GM19025 (cell line): ENCODE results near the gene ZNF784.
A peak's percentile ranks its signal among the peaks of the same experiment; 100 is the strongest.

ENCODE experiments used
- ATAC-seq: cut with Tn5 transposase; IDR thresholded peaks from one replicate; pipeline ENCODE4 v1.9.1; 2021; ENCODE audit warnings: mild to moderate bottlenecking, low read depth, moderate library complexity; ENCODE audit not compliant: unreplicated experiment

ZNF784 gene

DNA sequence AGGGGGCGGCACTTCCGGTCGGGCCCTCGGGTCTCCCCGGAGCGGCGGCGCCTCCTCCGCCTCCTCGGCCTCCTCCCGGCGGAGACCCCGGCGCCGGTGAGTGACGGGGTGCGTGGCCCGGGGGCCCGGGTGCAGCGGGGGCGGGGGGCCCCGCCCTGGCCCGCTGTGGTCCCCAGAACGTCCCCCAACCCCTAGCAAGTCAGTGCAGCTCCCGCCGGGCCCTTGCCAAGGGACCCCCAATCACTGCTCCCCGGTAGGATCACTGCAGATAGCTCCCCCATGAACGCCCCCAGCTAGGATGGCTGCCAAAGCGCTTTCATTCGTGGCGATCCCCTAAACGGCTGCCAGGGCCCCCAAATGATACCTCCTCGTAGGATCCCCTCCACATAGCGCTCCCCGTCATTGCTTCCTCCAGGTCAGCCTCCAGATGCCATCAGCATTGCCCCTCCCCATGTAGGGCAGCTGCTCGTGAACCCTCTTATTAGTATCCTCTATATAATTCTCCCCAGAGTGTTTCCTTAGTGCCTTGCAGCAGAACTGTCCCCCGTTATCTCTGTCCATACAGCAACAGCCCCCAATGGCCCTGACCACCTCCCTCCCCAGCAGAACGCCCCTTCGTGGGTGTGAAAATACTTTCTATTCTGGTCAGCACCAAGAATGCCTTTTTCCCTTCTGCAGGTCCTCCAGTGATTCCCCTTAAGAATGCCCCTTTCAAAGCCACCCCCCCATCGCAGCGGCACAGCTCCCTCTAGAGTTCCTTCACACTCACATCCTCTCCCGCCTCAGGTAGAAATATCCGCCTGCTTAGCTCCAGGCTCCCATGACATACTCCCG is 18.5 kb downstream of the ZNF784 start, which contains the start of gene ZNF865:
Gene ZNF865 (plus strand): TSS at position 11 of the 834 bp plus-strand sequence. CDS start 7,972 bp downstream, outside the sequence.
- ATAC-seq, result no peak

DNA sequence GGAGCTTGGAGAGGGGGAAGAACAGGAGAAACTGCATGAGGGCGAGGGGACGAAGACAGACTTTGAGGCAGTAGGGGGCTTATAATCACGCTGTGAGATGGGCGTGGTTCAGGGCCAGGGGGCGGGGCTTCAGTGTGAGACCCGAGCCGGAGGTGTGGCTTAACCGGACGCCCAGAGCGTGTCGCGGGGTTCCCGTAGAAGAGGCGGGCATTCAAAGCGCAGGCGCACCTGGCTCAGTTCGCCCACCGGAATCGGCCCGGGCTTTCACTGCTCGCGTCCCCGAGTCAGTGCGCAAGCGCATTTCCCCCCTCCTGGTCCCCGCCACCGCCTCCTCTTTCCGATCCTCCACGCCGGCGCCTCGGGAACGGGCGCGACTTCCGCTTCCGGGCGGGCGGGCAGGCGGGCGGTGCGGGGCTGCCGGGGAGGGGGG is 19.1 kb downstream of the ZNF784 start:
- peak; percentile 69 for ATAC-seq

DNA sequence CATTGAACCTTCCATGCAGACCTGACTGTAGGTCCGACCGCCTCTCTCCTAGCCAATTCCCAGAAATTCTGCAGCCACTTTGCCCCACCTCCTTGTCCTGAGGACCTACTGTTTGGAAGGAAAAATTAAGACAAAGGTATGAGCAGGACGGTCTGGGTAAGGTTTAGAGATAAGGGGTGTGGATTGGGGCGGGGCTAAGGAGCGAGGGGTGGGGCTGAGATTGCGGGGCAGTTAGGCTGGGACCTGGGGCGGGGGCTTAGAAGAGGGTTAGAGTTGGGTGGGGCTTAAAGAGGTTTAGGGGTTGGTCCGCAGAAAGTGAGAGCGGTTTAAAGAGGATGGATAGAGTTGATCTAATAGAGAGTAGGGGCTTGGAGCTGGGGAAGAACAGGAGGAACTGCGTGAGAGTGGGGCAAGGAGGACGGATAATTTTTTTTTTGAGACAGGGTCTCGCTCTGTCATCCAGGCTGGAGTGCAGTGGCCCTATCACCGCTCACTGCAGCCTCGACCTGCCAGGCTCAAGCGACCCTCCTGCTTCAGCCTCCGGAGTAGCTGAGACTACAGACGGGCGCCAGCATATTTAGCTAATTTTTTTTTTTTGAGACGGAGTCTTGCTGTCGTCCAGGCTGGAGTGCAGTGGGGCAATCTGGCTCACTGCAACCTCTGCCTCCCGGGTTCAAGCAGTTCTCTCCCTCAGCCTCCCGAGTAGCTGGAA is 20.6 kb downstream of the ZNF784 start:
- no peak for ATAC-seq

DNA sequence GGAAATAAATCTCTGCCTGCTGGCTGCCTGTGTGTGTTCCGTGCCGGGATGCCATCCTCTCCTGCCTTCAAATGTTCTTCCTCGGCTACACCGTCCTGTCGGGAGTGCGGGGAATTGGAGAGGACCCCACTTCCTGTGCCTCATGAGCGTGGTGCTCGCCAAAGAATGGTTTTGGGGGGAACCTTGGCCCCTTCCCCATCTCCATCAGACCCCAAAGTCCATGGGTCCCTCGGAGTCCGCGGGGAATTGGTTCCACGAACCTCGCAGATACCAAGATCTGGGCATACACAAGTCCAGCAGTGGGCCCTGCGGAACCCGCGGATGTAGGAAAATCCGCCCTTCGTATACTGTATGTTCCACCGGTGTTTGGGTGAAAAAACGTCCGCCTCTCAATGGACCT is 21.3 kb downstream of the ZNF784 start:
- ATAC-seq, result no peak

DNA sequence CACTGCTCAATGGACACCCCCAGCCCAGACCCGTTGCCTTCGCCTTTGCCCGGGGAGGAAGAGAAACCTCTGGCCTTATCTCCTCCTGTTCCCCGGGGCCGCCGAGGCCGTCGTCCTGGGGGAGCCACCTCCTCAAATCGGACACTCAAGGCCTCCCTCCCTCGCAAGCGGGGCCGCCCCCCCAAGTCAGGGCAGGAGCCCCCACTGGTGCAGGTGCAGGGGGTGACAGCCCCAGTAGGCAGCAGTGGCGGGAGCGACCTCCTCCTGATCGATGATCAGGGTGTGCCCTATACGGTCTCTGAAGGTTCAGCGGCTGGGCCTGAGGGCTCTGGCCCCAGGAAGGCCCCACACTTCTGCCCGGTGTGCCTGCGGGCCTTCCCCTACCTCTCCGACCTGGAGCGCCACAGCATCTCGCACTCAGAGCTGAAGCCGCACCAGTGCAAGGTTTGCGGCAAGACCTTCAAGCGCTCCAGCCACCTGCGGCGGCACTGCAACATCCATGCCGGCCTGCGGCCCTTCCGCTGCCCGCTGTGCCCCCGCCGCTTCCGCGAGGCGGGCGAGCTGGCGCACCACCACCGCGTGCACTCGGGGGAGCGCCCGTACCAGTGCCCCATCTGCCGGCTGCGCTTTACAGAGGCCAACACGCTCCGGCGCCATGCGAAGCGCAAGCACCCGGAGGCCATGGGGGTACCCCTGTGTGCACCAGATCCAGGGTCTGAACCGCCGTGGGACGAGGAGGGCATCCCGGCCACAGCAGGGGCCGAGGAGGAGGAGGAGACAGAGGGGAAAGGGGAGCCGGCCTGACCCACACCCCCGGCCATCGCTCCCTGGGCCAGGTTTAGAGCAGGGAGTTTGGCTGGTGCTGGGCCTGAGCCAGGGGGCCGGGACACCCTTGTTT is 22.0 kb downstream of the ZNF784 start:
- ATAC-seq, result no peak

DNA sequence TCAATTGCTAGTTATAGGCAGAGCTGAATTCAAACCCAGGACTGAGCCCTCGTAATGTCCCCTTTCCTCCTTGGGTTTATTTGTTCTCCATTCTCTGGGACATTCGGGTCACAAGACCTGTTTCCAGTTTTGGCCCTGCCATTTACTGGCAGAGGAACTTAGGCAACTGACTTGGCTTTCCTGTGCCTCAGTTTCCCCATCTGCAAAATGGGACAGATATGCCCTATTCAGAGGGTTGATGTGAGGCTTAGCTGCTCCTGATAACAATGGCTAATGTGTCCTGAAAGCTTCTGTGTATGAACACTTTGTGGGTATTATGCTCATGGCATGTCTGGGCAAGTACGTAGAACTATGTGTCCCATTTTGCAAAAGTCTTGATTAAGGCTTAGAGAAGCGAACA is 23.3 kb downstream of the ZNF784 start:
- ATAC-seq, result no peak

DNA sequence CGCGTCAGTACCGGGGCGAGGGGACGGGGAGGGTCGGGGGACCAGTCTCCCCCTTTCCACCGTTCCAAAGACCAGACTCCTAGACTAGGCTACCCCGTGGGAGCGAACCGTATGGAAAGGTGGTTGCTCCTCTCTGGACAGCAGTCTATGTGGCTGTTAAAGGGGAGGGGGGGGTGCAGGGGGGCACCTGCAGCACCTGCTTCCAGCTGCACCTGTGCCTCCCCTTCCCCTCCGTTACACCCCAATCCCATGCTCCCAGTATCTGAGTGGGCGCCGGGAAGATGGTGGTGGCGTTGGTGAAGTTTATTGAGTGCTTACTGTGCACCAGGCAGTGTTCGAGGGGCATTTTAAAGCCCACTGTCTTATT is 23.7 kb downstream of the ZNF784 start:
- ATAC-seq, result no peak

DNA sequence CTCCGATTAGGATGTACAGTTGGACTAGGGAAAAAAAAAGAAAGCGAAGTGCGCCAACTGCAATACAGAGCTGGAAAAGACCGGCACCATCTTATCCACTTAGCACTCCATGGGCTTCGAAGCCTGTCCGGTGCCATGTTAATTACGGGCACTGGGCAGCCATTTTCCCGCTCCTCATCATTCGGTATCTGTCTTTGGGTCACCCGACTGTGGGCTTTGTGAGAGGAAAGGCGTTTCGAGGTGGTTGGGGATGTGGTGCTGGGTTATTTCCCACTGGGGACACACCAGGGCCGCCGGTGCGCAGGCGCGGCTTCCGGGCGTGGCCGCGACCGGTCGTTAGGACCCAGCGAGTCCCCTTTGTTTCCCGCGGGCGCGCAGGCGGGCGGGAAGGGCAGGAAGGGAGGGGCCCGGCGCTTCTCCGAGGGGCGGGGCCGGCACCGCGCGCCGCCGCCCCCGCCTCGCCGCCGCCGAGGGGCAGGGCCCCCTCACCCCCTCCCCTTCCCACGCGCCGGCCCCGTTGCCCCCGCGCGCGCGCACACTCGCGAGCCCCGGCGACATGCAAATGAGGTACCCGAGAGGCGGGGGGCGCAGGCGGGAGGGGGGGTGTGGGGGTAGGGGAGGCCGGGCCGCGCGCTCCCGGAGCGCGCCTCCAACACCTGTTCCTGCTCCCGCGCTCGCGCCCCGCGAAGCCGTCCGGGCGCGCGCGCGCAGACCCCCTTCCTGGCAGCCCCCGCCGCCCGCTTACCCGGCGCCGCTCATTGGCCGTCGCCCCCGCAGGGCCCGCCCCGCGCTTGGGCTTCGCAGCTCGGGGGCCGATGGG is 24.3 kb downstream of the ZNF784 start, which contains the start of gene ZNF524:
Gene ZNF524 (plus strand): TSS at position 447 of the 820 bp plus-strand sequence. CDS start 1,825 bp downstream, outside the sequence.
- peak; percentile 48 for ATAC-seq

DNA sequence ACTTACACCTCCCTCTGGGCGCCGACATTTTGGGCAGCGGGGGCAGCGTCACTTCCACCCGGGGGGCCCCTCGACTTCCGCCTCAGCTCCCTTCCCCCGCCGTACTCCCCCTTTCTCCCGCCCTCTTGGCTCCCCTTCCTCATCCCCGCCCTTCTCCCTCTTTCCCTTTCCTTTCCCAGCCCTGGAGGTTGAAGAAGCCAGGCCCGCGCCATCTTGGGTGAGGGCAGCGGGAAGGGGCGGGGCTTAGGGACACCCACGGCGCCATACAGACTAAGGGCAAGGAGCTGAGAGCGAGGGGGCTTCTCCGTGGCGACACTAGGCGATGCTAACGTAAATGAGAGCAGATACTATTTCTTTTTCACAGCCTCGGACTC is 24.9 kb downstream of the ZNF784 start, which contains the start of gene FIZ1:
Gene FIZ1 (minus strand): TSS at position 50 of the 374 bp plus-strand sequence. CDS start 1,652 bp downstream, outside the sequence.
- peak; percentile 40 for ATAC-seq

DNA sequence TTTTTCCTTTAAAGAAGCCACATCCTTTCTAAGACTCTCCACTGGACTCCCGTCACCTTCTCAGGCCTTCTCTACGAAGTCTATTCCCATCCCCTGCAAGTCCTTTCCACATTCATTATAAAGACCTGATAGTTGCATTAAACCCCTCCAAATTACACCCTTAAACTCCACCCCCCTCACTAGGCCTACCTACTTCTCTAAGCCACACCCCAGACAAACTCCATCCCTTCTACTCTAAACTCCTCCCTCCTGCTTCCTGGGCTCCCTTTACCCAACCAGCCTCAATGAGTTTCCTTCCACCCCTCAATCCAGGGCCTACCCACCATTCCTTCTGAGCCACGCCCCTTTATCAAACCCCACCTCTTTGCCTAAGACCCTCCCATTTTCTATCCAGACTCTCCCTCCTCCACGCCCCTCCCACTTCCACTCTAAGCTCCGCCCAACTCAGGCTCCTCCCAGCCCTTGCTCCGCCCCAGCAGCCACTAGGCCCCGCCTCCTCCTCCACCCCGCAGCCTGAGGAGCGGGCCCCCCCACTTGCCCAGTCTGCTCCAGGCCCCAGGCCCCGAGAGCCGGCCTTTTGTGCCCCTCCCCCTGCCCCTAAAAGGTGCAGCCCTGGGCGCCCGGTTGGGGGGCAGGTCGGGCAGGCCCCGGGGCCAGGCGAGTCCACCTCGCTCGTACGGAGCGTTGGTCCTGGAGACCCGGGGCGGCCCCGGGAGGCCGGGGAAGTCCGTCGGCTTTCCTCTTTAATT is 25.5 kb downstream of the ZNF784 start:
- peak; percentile 35 for ATAC-seq

DNA sequence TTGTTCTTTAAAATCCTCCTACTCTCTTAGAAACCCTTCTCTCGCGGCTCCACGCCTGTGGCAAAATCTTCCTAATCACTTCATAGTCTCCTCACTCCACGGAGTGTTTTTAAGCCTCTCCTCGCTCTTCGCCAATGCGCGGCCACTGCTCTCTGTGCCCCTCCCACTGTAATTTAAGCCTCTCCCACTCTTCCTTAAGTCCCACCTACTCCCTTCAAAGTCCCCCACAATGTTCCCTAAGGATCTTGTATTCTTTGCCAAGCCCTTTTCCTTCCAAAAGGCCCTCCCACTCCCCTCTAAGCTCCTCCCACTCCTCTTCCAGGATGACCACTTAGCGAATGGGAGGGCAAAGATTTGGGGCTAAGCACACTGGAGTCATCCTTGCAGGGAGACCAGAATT is 26.3 kb downstream of the ZNF784 start:
- ATAC-seq, result no peak

DNA sequence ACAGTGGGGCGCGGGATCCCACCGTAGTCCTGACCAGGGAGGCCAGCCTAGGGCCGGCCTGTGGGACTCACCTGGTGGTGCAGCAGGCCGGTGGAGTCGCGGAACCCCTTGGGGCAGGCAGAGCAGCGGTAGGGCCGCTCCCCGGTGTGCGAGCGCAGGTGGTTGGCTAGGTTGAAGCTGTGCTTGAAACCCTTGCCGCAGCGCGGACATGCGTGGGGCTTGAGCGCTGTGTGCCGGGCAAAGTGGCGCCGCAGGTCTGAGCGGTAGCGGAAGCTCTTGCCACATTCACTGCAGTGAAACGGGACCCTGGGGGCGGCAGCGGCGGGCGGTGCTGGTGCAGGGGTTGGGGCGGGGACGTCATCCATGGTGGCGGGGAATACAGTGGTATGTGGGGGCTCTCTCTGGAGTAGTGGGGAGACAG is 26.9 kb downstream of the ZNF784 start:
- no peak for ATAC-seq

DNA sequence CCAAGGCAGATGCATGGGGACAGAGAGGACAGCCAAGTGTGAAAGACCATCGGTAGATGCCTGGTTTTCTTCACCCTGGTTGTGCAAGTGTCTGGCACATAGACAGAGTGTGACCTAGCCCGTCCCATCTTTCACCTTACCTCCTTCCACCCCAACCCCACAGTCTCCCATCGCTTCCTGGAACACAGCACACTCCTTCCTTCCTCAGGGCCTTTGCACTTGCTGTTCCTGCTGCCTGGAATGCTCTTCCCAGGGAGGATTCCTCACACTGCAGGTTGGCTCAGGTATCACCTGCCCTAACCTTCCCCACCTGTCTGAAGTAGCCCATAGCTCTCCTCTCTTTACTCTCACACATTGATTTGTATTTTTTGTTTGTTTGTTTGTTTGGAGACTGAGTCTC is 28.1 kb downstream of the ZNF784 start:
- ATAC-seq, result no peak

DNA sequence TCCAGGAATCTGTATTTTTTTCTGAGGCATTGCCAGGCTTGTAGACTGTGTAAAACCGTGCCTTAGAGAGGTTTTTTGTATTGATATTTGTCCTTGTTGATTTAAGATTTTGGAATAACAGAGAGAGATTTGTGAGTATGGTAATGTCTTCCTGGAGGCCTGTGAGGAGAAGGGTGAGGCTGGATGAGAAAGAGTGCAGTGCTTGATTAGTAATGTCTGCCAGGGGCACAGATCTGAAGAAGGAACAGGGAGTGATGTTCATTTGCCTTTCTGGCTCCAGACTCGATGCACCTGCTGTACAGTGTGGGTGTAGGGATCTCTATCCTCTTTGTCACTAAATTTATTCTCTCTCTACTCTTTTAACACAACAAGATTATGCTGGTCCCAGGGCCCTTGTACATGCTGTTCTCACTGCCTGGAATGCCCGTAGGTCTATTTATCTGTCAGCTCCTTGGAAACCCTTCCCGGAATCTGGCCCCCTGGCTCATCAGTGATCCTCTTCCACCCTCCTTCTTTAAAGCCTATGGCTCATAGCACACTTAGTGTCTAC is 29.3 kb downstream of the ZNF784 start:
- ATAC-seq, result no peak

DNA sequence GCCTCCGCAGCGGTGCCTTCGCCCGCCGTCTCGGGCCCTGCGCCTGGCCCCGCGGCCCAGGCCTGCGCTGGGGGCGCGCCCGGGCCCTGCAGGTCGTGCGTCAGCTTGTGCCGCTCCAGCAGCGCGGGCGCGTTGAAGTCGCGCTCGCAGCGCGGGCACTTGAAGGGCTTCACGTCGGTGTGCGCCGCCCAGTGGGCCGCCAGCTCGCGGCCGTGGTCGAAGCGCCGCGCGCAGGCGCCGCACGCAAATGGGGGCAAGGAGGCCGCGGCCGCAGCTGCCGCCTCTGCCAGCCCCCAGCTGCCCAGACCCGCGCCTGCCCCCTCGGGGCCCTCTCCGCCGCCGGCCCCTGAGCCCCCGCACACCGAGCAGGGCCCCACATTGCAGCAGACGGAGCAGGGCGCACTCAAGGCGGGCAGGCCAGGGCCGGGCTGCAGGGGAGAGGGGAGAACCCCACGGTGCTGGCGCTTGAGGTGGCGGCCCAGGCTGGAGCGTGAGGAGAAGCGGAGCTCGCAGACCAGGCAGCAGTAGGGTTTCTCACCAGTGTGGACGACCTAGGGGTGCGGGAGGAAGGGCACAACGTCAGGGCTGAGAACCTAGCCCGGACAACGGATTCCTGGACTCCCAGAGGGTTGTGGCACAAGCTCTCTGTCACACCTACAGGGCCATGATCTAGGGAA is 31.1 kb downstream of the ZNF784 start:
- no peak for ATAC-seq

DNA sequence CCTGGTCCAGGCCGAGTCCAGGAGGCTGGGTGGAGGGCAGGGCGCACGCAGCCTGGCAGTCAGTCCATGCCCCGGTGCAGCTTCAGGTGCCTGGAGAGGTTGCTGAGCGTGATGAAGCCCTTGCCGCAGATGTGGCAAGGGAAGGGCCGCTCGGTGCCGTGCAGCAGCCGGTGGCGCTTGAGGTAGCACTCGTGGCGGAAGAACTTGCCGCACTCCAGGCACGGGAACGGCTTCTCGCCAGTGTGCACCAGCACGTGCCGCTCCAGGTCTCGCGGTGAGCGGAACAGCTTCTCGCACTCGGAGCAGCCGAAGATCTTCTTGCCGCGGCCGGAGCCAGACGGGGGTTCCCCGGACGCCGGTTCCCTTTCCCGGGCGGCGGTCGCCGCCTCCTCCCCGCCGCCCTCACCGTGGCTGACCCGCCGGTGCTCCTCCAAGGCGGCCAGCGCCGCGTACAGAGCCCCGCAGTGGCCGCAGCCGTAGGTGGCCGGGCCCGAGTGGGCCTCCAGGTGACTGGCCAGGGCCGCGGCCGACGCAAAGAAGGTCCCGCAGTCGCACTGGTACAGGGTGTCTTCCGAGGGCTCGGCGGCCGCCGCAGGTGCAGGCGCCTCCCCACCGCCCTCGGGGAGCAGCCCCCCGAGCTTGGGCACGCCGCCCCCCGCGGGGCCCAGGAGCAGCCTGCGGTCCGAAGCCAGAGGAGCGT is 31.8 kb downstream of the ZNF784 start:
- ATAC-seq, result no peak

DNA sequence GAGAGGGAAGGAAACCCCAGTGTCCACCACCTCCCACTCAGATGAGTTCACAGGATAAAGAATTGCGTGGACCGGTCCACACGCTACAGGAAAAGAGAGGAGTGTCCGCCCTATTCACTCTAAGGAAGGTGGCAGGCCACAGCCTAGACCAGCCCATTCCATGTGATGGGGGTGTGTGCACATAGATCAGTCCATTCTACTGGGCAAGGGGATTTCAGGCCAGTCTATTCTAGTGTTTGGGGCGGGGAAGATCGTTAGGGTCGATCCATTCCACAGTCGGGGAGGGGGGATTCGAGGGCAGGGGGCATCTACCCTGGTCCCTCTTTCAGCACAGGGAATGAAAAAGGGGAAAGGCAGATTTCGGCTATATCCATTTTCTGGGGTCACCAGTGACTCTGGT is 32.8 kb downstream of the ZNF784 start:
- no peak for ATAC-seq

DNA sequence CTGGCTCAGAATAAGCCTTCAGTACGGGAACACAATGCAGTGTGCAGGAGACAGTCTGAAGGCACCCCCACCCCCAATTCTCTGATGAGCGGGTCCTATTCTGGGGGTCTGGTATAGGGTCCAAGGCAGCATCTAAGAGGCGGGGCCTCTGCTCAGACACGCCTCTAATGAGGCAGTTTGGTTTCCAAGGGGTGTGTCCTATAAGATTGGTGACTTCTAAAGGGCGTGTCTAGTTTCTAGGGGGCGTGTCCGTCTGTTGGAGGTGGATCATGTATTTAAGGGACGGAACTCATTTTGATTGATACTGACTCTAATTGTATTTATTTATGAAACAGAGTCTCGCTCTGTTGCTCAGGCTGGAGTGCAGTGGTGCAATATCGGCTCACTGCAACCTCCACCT is 33.7 kb downstream of the ZNF784 start:
- ATAC-seq, result no peak
